ENCODE measurements around the gene GFRA4.

The GFRA4 gene

GRCh38 chr20:3654326-3655130 lies 8.7 kb downstream of the GFRA4 start:
- TF ChIP-seq EZH2phosphoT487 (IDR thresholded peaks at IDR 0.05; ENCODE audit: low read length) (no peak), EZH2 (optimal IDR thresholded peaks at IDR 0.05; ENCODE audit: low read depth, low read length) (no peak)
- TF ChIP-seq, protein P1, sequence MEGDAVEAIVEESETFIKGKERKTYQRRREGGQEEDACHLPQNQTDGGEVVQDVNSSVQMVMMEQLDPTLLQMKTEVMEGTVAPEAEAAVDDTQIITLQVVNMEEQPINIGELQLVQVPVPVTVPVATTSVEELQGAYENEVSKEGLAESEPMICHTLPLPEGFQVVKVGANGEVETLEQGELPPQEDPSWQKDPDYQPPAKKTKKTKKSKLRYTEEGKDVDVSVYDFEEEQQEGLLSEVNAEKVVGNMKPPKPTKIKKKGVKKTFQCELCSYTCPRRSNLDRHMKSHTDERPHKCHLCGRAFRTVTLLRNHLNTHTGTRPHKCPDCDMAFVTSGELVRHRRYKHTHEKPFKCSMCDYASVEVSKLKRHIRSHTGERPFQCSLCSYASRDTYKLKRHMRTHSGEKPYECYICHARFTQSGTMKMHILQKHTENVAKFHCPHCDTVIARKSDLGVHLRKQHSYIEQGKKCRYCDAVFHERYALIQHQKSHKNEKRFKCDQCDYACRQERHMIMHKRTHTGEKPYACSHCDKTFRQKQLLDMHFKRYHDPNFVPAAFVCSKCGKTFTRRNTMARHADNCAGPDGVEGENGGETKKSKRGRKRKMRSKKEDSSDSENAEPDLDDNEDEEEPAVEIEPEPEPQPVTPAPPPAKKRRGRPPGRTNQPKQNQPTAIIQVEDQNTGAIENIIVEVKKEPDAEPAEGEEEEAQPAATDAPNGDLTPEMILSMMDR (IDR thresholded peaks at IDR 0.05; ENCODE audit: low read length): no peak
- H3K36me3 ChIP-seq (replicated peaks; ENCODE audit: insufficient read depth, low read length): no peaks in the 10 kb centered on the region
- peaks cover 45% of the 10 kb centered on the region for H3K4me1 ChIP-seq (ENCODE audit: low read length)
- no peak overlapping the region for H2AFZ ChIP-seq (ENCODE audit: low read length)
- H3F3A ChIP-seq (ENCODE audit: insufficient read depth, low read length): peaks cover 21% of the 10 kb centered on the region
- H3K4me3 ChIP-seq (ENCODE audit: low read length): no peak overlapping the region
- H3K9me2 ChIP-seq (replicated peaks; ENCODE audit: insufficient read depth, low read length): no peaks in the 10 kb centered on the region
- H3K27ac ChIP-seq (ENCODE audit: low read length): no peak overlapping the region
- no peaks in the 10 kb centered on the region for H4K20me1 ChIP-seq (ENCODE audit: insufficient read depth, low read length)
- no peaks in the 10 kb centered on the region for H3K9me3 ChIP-seq (replicated peaks; ENCODE audit: insufficient read depth, low read length)
- DNase-seq: no peak
- H3K4me2 ChIP-seq (ENCODE audit: low read depth, low read length): no peak overlapping the region
- no peaks in the 10 kb centered on the region for H3K27me3 ChIP-seq (replicated peaks; ENCODE audit: insufficient read depth, low read length)
- H3K79me2 ChIP-seq (ENCODE audit: low read length): no peaks in the 10 kb centered on the region
- no peak overlapping the region for H3K9ac ChIP-seq (ENCODE audit: low read length)

DNA sequence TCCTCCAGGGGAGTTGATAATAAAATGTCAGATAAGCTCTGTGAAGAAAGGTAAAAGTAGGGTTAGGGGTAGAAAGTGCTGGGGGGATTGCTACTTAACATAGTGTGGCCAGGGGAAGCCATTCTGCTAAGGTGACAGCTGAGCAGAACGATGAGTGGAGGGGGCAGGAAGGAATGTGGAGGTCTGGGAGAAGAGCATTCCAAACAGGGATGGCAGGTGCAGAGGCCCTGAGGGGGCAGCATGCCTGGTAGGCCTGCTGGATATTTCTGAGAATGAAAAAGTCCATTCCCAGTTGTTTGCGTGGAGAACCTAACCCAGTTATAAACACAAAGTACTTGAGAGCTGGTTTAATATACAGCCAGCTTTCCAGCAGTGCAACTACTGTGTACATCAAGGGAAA lies 9.3 kb downstream of the GFRA4 start:
- TF ChIP-seq EZH2 (optimal IDR thresholded peaks at IDR 0.05; ENCODE audit: low read depth, low read length): no peak
- TF ChIP-seq, protein P1 (IDR thresholded peaks at IDR 0.05; ENCODE audit: low read length): no peak
- no peak for TF ChIP-seq EZH2phosphoT487 (IDR thresholded peaks at IDR 0.05; ENCODE audit: low read length)
- Histone ChIP-seq H3K27ac (ENCODE audit: low read length) (peak overlapping the region; percentile 84; the same call in 1 of the 2 replicates), H3K4me3 (ENCODE audit: low read length) (no peak overlapping the region), H3K9me3 (replicated peaks; ENCODE audit: insufficient read depth, low read length) (no peaks in the 10 kb centered on the region), H3K27me3 (replicated peaks; ENCODE audit: insufficient read depth, low read length) (no peaks in the 10 kb centered on the region), H3K9me2 (replicated peaks; ENCODE audit: insufficient read depth, low read length) (no peaks in the 10 kb centered on the region), H3K9ac (ENCODE audit: low read length) (no peak overlapping the region), H4K20me1 (ENCODE audit: insufficient read depth, low read length) (no peaks in the 10 kb centered on the region), H2AFZ (ENCODE audit: low read length) (no peak overlapping the region), H3K79me2 (ENCODE audit: low read length) (no peaks in the 10 kb centered on the region), H3F3A (ENCODE audit: insufficient read depth, low read length) (peaks cover 21% of the 10 kb centered on the region), H3K4me1 (ENCODE audit: low read length) (peaks cover 39% of the 10 kb centered on the region), H3K4me2 (ENCODE audit: low read depth, low read length) (no peak overlapping the region), H3K36me3 (replicated peaks; ENCODE audit: insufficient read depth, low read length) (no peaks in the 10 kb centered on the region)
- no peak for DNase-seq

GRCh38 chr20:3652676-3653596 lies 10.3 kb downstream of the GFRA4 start:
- no peaks in the 10 kb centered on the region for H3K79me2 ChIP-seq (ENCODE audit: low read length)
- peaks cover 21% of the 10 kb centered on the region for H3F3A ChIP-seq (ENCODE audit: insufficient read depth, low read length)
- H3K27ac ChIP-seq (ENCODE audit: low read length): peak overlapping the region; percentile 84
- no peaks in the 10 kb centered on the region for H3K9me3 ChIP-seq (replicated peaks; ENCODE audit: insufficient read depth, low read length)
- no peak overlapping the region for H3K4me3 ChIP-seq (ENCODE audit: low read length)
- no peaks in the 10 kb centered on the region for H4K20me1 ChIP-seq (ENCODE audit: insufficient read depth, low read length)
- no peak overlapping the region for H2AFZ ChIP-seq (ENCODE audit: low read length)
- H3K27me3 ChIP-seq (replicated peaks; ENCODE audit: insufficient read depth, low read length): no peaks in the 10 kb centered on the region
- peak; percentile 59 for DNase-seq
- TF ChIP-seq EZH2phosphoT487 (IDR thresholded peaks at IDR 0.05; ENCODE audit: low read length): no peak
- TF ChIP-seq, protein P1 (IDR thresholded peaks at IDR 0.05; ENCODE audit: low read length): 0 out of 2 replicates have a peak, but pooled peaks have one; percentile 6
- H3K4me1 ChIP-seq (ENCODE audit: low read length): peaks cover 33% of the 10 kb centered on the region
- no peaks in the 10 kb centered on the region for H3K9me2 ChIP-seq (replicated peaks; ENCODE audit: insufficient read depth, low read length)
- no peaks in the 10 kb centered on the region for H3K36me3 ChIP-seq (replicated peaks; ENCODE audit: insufficient read depth, low read length)
- H3K4me2 ChIP-seq (ENCODE audit: low read depth, low read length): peak overlapping the region; percentile 27; the same call in 1 of the 2 replicates
- no peak overlapping the region for H3K9ac ChIP-seq (ENCODE audit: low read length)

Data from MM.1S (cell line).